ENCODE results near the gene PPHLN1.

The PPHLN1 gene

GRCh38 chr12:42468341-42468821 is 142.4 kb downstream of the PPHLN1 start:
- no peak overlapping the region for H3K4me3 ChIP-seq (ENCODE audit: low read length in 2 of 2)
- H3K4me1 ChIP-seq (ENCODE audit: control insufficient read depth, insufficient read depth, low read length) = peaks cover 12% of the 10 kb centered on the region

GRCh38 chr12:42468921-42469320 is 143.0 kb downstream of the PPHLN1 start:
- no peak overlapping the region for H3K4me3 ChIP-seq (ENCODE audit: low read length in 2 of 2)
- peaks cover 12% of the 10 kb centered on the region for H3K4me1 ChIP-seq (ENCODE audit: control insufficient read depth, insufficient read depth, low read length)
- H3K36me3 ChIP-seq (ENCODE audit: control insufficient read depth in 2 of 2, insufficient read depth in 2 of 2, low read length in 2 of 2) = peaks cover 16 to 21% of the 10 kb centered on the region in 2 donors
- H3K9me3 ChIP-seq (ENCODE audit: control insufficient read depth in 2 of 2, low read length in 2 of 2) = no peaks in the 10 kb centered on the region
- H3K27me3 ChIP-seq (ENCODE audit: control insufficient read depth in 1 of 2, insufficient read depth in 2 of 2, low read length in 2 of 2) = no peaks in the 10 kb centered on the region
- H3K27ac ChIP-seq (ENCODE audit: low read length) = no peak overlapping the region
- no peak overlapping the region for H3K9ac ChIP-seq (ENCODE audit: low read length in 2 of 2)

More at GRCh38 chr12:42468341-42468821, 142.4 kb downstream of the PPHLN1 start:
- H3K9ac ChIP-seq (ENCODE audit: low read length in 2 of 2) = no peak overlapping the region
- no peak overlapping the region for H3K27ac ChIP-seq (ENCODE audit: low read length)
- no peaks in the 10 kb centered on the region for H3K9me3 ChIP-seq (ENCODE audit: control insufficient read depth in 2 of 2, low read length in 2 of 2)
- H3K36me3 ChIP-seq (ENCODE audit: control insufficient read depth in 2 of 2, insufficient read depth in 2 of 2, low read length in 2 of 2) = peaks cover 16 to 26% of the 10 kb centered on the region in 2 donors
- no peaks in the 10 kb centered on the region for H3K27me3 ChIP-seq (ENCODE audit: control insufficient read depth in 1 of 2, insufficient read depth in 2 of 2, low read length in 2 of 2)

DNA sequence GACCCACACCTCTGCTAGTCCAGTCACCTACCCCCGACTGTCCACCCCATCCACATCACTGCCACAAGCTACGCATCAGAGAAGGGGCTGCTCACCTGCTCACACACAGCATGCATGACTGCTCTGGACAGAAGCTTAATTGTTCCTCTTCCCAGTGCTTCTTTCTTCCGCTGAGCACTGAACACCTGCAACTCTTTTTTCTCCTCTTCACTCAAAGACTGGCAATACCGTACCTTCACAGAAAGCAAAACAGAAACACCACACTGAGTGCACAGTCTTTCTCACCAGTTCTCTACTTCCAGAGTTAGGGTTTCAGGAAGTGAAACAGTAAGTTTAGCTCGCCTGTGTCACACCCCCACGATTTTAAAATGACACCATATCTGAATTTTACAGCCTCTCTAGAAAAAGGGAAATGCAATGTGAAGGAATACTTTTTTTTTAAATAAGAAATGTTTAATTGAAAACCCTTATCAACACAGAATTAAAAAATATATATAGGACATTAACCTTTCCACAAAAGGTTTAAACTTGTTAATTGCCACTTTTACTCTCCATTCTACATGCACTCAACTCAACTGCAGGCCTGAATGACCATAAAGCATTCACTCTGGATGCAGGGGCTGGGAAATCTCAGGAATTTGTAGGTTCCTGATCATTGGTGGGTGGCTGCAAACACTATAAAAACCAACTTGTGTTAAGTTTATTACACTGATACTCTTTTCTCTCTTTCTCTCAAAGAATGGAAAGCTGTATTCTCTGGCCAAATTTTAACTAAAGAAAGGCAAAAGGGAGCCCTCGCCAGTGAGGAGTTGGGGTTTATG is 143.6 kb downstream of the PPHLN1 start:
- peaks cover 12% of the 10 kb centered on the region for H3K4me1 ChIP-seq (ENCODE audit: control insufficient read depth, insufficient read depth, low read length)
- H3K9ac ChIP-seq (ENCODE audit: low read length in 2 of 2) = no peak overlapping the region
- H3K9me3 ChIP-seq (ENCODE audit: control insufficient read depth in 2 of 2, low read length in 2 of 2) = no peaks in the 10 kb centered on the region
- H3K36me3 ChIP-seq (ENCODE audit: control insufficient read depth in 2 of 2, insufficient read depth in 2 of 2, low read length in 2 of 2) = peaks cover 12 to 16% of the 10 kb centered on the region in 2 donors
- no peaks in the 10 kb centered on the region for H3K27me3 ChIP-seq (ENCODE audit: control insufficient read depth in 1 of 2, insufficient read depth in 2 of 2, low read length in 2 of 2)
- peak overlapping the region in 1 of 2 donors; percentile 9 for H3K4me3 ChIP-seq (ENCODE audit: low read length in 2 of 2)
- no peak overlapping the region for H3K27ac ChIP-seq (ENCODE audit: low read length)

GRCh38 chr12:42472376-42472775 is 146.4 kb downstream of the PPHLN1 start:
- Histone ChIP-seq H3K4me3 (ENCODE audit: low read length in 2 of 2) (no peak overlapping the region), H3K27me3 (ENCODE audit: control insufficient read depth in 1 of 2, insufficient read depth in 2 of 2, low read length in 2 of 2) (no peaks in the 10 kb centered on the region), H3K4me1 (ENCODE audit: control insufficient read depth, insufficient read depth, low read length) (peaks cover 12% of the 10 kb centered on the region), H3K27ac (ENCODE audit: low read length) (no peak overlapping the region), H3K9me3 (ENCODE audit: control insufficient read depth in 2 of 2, low read length in 2 of 2) (no peaks in the 10 kb centered on the region), H3K9ac (ENCODE audit: low read length in 2 of 2) (no peak overlapping the region), H3K36me3 (ENCODE audit: control insufficient read depth in 2 of 2, insufficient read depth in 2 of 2, low read length in 2 of 2) (peaks cover 0 to 3% of the 10 kb centered on the region in 2 donors)

DNA sequence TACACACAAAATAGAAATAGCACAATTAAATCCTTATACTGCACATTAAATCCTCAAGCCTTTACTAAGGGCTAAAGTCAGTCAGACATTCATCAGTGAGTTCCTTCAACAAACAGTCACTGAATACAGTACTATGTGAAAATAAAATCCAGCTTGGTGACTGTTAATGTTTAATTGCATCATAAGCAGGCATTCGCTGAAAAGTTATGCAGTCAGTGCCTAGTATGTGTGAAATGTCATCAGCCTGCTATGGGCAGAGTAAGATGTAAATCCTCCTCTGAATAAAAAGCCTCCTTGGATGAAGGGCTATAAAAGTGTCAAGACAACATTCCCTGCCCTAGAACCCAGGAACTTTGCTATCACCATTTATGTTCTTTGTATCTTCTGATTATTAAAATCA is 147.2 kb downstream of the PPHLN1 start:
- Histone ChIP-seq H3K4me3 (ENCODE audit: low read length in 2 of 2) (no peak overlapping the region), H3K27ac (ENCODE audit: low read length) (no peak overlapping the region), H3K36me3 (ENCODE audit: control insufficient read depth in 2 of 2, insufficient read depth in 2 of 2, low read length in 2 of 2) (peaks cover 0 to 3% of the 10 kb centered on the region in 2 donors), H3K9me3 (ENCODE audit: control insufficient read depth in 2 of 2, low read length in 2 of 2) (no peaks in the 10 kb centered on the region), H3K27me3 (ENCODE audit: control insufficient read depth in 1 of 2, insufficient read depth in 2 of 2, low read length in 2 of 2) (no peaks in the 10 kb centered on the region), H3K4me1 (ENCODE audit: control insufficient read depth, insufficient read depth, low read length) (peaks cover 12% of the 10 kb centered on the region), H3K9ac (ENCODE audit: low read length in 2 of 2) (no peak overlapping the region)

- Histone ChIP-seq H3K9ac (ENCODE audit: low read length in 2 of 2) (no peak overlapping the region), H3K27me3 (ENCODE audit: control insufficient read depth in 1 of 2, insufficient read depth in 2 of 2, low read length in 2 of 2) (no peaks in the 10 kb centered on the region), H3K9me3 (ENCODE audit: control insufficient read depth in 2 of 2, low read length in 2 of 2) (no peaks in the 10 kb centered on the region), H3K36me3 (ENCODE audit: control insufficient read depth in 2 of 2, insufficient read depth in 2 of 2, low read length in 2 of 2) (peaks cover 0 to 3% of the 10 kb centered on the region in 2 donors), H3K27ac (ENCODE audit: low read length) (no peak overlapping the region), H3K4me3 (ENCODE audit: low read length in 2 of 2) (no peak overlapping the region), H3K4me1 (ENCODE audit: control insufficient read depth, insufficient read depth, low read length) (peaks cover 10% of the 10 kb centered on the region)
Observed at GRCh38 chr12:42473561-42473960, 147.6 kb downstream of the PPHLN1 start.

- peaks cover 6% of the 10 kb centered on the region for H3K4me1 ChIP-seq (ENCODE audit: control insufficient read depth, insufficient read depth, low read length)
- no peaks in the 10 kb centered on the region for H3K9me3 ChIP-seq (ENCODE audit: control insufficient read depth in 2 of 2, low read length in 2 of 2)
- no peak overlapping the region for H3K27ac ChIP-seq (ENCODE audit: low read length)
Observed at GRCh38 chr12:42474391-42474790, 148.4 kb downstream of the PPHLN1 start.

DNA sequence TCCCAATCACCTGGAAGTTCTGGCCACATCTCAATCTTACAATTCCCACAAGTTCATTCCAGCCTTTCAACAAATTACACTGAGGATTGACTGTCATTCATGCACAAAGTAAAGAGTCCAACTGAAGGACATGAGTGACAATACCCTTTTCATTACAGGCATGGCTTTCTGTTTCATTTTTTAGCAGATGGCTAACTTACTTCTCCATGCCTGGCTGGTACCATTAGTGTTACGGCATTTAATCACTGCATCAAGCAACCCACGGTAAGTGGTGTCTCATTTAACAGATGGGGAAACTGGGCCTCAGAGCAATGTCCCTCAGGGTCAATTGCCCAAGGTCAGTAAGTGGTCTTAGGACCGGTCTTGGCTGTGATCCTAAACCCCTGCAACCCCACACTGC is 149.1 kb downstream of the PPHLN1 start:
- Histone ChIP-seq H3K27ac (ENCODE audit: low read length) (no peak overlapping the region), H3K36me3 (ENCODE audit: control insufficient read depth in 2 of 2, insufficient read depth in 2 of 2, low read length in 2 of 2) (no peaks in the 10 kb centered on the region), H3K9me3 (ENCODE audit: control insufficient read depth in 2 of 2, low read length in 2 of 2) (no peaks in the 10 kb centered on the region), H3K4me1 (ENCODE audit: control insufficient read depth, insufficient read depth, low read length) (peaks cover 6% of the 10 kb centered on the region), H3K4me3 (ENCODE audit: low read length in 2 of 2) (no peak overlapping the region), H3K9ac (ENCODE audit: low read length in 2 of 2) (no peak overlapping the region), H3K27me3 (ENCODE audit: control insufficient read depth in 1 of 2, insufficient read depth in 2 of 2, low read length in 2 of 2) (no peaks in the 10 kb centered on the region)

More at GRCh38 chr12:42474391-42474790, 148.4 kb downstream of the PPHLN1 start:
- Histone ChIP-seq H3K27me3 (ENCODE audit: control insufficient read depth in 1 of 2, insufficient read depth in 2 of 2, low read length in 2 of 2) (no peaks in the 10 kb centered on the region), H3K36me3 (ENCODE audit: control insufficient read depth in 2 of 2, insufficient read depth in 2 of 2, low read length in 2 of 2) (peaks cover 0 to under 1% of the 10 kb centered on the region in 2 donors), H3K4me3 (ENCODE audit: low read length in 2 of 2) (no peak overlapping the region), H3K9ac (ENCODE audit: low read length in 2 of 2) (no peak overlapping the region)

GRCh38 chr12:42477941-42478340 is 152.0 kb downstream of the PPHLN1 start:
- H3K4me3 ChIP-seq (ENCODE audit: low read length in 2 of 2) = no peak overlapping the region
- H3K4me1 ChIP-seq (ENCODE audit: control insufficient read depth, insufficient read depth, low read length) = peaks cover 12% of the 10 kb centered on the region
- H3K9ac ChIP-seq (ENCODE audit: low read length in 2 of 2) = no peak overlapping the region
- no peak overlapping the region for H3K27ac ChIP-seq (ENCODE audit: low read length)
- H3K9me3 ChIP-seq (ENCODE audit: control insufficient read depth in 2 of 2, low read length in 2 of 2) = no peaks in the 10 kb centered on the region
- no peaks in the 10 kb centered on the region for H3K36me3 ChIP-seq (ENCODE audit: control insufficient read depth in 2 of 2, insufficient read depth in 2 of 2, low read length in 2 of 2)
- H3K27me3 ChIP-seq (ENCODE audit: control insufficient read depth in 1 of 2, insufficient read depth in 2 of 2, low read length in 2 of 2) = no peaks in the 10 kb centered on the region

GRCh38 chr12:42481368-42481767 is 155.4 kb downstream of the PPHLN1 start:
- Histone ChIP-seq H3K9ac (ENCODE audit: low read length in 2 of 2) (no peak overlapping the region), H3K27ac (ENCODE audit: low read length) (no peak overlapping the region)

More at GRCh38 chr12:42481368-42481767, 155.4 kb downstream of the PPHLN1 start:
- Histone ChIP-seq H3K36me3 (ENCODE audit: control insufficient read depth in 2 of 2, insufficient read depth in 2 of 2, low read length in 2 of 2) (no peaks in the 10 kb centered on the region), H3K4me3 (ENCODE audit: low read length in 2 of 2) (no peak overlapping the region), H3K27me3 (ENCODE audit: control insufficient read depth in 1 of 2, insufficient read depth in 2 of 2, low read length in 2 of 2) (no peaks in the 10 kb centered on the region), H3K9me3 (ENCODE audit: control insufficient read depth in 2 of 2, low read length in 2 of 2) (no peaks in the 10 kb centered on the region), H3K4me1 (ENCODE audit: control insufficient read depth, insufficient read depth, low read length) (peaks cover 11% of the 10 kb centered on the region)
